Activated CD4-positive, alpha-beta T cell treated with anti-CD3 and anti-CD28 coated beads, Interleukin-2, amount 10 ng/mL, durations not matched to agents 7 days and 5 days (primary cell): ENCODE measurements around the gene CUL2. TPM values are rescaled to one million over a fixed set of nuclear protein-coding genes. Genes with fewer than 3 reads are reported as not detected.

Experiments
- CTCF ChIA-PET: fragments of 350-600 bp; sonication (Branson Sonifier 250); formaldehyde crosslinking; loops from one replicate; lab custom pipeline; 2021; ENCODE audit warnings: antibody characterized with exemption; lab: Charles Lee
- POLR2A ChIA-PET: fragments of 350-600 bp; sonication (Branson Sonifier 250); formaldehyde crosslinking; loops from one replicate; lab custom pipeline; 2021; ENCODE audit warnings: antibody characterized with exemption; lab: Charles Lee
- DNase-seq: peaks from one replicate; pipeline ENCODE4 v3.0.0-alpha.2; 2020
- H3K27ac Mint-ChIP-seq: one replicate; pipeline ENCODE4 v1.8.0; 2021; ENCODE audit warnings: mild to moderate bottlenecking, moderate library complexity, mixed read lengths
- H3K27me3 Mint-ChIP-seq: one replicate; pipeline ENCODE4 v1.8.0; 2021; ENCODE audit warnings: mixed read lengths
- H3K36me3 Mint-ChIP-seq: one replicate; pipeline ENCODE4 v1.8.0; 2021; ENCODE audit warnings: low read depth, mixed read lengths
- H3K4me1 Mint-ChIP-seq: one replicate; pipeline ENCODE4 v1.8.0; 2021; ENCODE audit warnings: mixed read lengths
- H3K4me3 Mint-ChIP-seq: one replicate; pipeline ENCODE4 v1.8.0; 2021; ENCODE audit warnings: mild to moderate bottlenecking, moderate library complexity, mixed read lengths
- H3K9me3 Mint-ChIP-seq: one replicate; pipeline ENCODE4 v1.8.0; 2021; ENCODE audit warnings: mixed read lengths
- microRNA-seq: library from miRNA; unstranded; fragments of <30 nt; microRNA quantifications from one replicate; pipeline ENCODE4 v1.2.0, GENCODE V29; 2021; ENCODE audit warnings: borderline microRNAs expressed, borderline replicate concordance
- total RNA-seq, 2 experiments: library from RNA; stranded (reverse); gene quantifications; one replicate each; pipeline ENCODE4 v1.2.3, GENCODE V29; 2021

CUL2 gene
- total RNA-seq, 2 experiments from 2014 or later: 37.1 to 45.8 TPM

- no peak for DNase-seq
- no peaks in the 10 kb centered on the region for H3K27me3 Mint-ChIP-seq
- CTCF ChIA-PET: interaction anchor here (0.9 kb wide), 1 partner anchor 27 kb away, joined by 4 read pairs; no protein-coding TSS in a partner anchor
- no peaks in the 10 kb centered on the region for H3K9me3 Mint-ChIP-seq
- H3K4me1 Mint-ChIP-seq: no peaks in the 10 kb centered on the region
- H3K27ac Mint-ChIP-seq: no peak overlapping the region
- H3K4me3 Mint-ChIP-seq: no peak overlapping the region
- H3K36me3 Mint-ChIP-seq: no peaks in the 10 kb centered on the region
- POLR2A ChIA-PET: no interaction called here
These were observed 122.7 kb downstream of the CUL2 start for GRCh38 chr10:34967335-34967880.

- POLR2A ChIA-PET: no interaction called here
- H3K27ac Mint-ChIP-seq: no peak overlapping the region
- H3K4me1 Mint-ChIP-seq: no peaks in the 10 kb centered on the region
- no peaks in the 10 kb centered on the region for H3K36me3 Mint-ChIP-seq
- no peaks in the 10 kb centered on the region for H3K27me3 Mint-ChIP-seq
- no peaks in the 10 kb centered on the region for H3K9me3 Mint-ChIP-seq
- H3K4me3 Mint-ChIP-seq: no peak overlapping the region
- CTCF ChIA-PET: interaction anchor here (0.5 to 0.9 kb wide), 3 partner anchors 28 to 1054 kb away, joined by 3 to 4 read pairs (median 4); no protein-coding TSS in a partner anchor
- DNase-seq: no peak
These were observed 123.7 kb downstream of the CUL2 start for GRCh38 chr10:34966451-34966850.

GRCh38 chr10:34966040-34966439, 124.1 kb downstream of the CUL2 start:
- H3K4me1 Mint-ChIP-seq: no peaks in the 10 kb centered on the region
- no peaks in the 10 kb centered on the region for H3K9me3 Mint-ChIP-seq
- ChIA-PET POLR2A (no interaction called here), CTCF (interaction anchor here (0.5 to 0.6 kb wide), 2 partner anchors 160 to 1054 kb away, joined by 3 to 4 read pairs; no protein-coding TSS in a partner anchor)
- DNase-seq: no peak
- H3K4me3 Mint-ChIP-seq: no peak overlapping the region
- H3K27me3 Mint-ChIP-seq: no peaks in the 10 kb centered on the region
- H3K36me3 Mint-ChIP-seq: no peaks in the 10 kb centered on the region
- no peak overlapping the region for H3K27ac Mint-ChIP-seq

- DNase-seq: no peak
- CTCF ChIA-PET: no interaction called here
- Mint-ChIP-seq H3K36me3 (no peaks in the 10 kb centered on the region), H3K27ac (no peak overlapping the region), H3K9me3 (no peaks in the 10 kb centered on the region), H3K4me3 (no peak overlapping the region), H3K4me1 (no peaks in the 10 kb centered on the region), H3K27me3 (no peaks in the 10 kb centered on the region)
- POLR2A ChIA-PET: no interaction called here
These were observed 125.9 kb downstream of the CUL2 start for GRCh38 chr10:34964166-34964800.

GRCh38 chr10:34962866-34963265, 127.3 kb downstream of the CUL2 start:
- ChIA-PET CTCF (interaction anchor here (0.6 kb wide), 1 partner anchor 546 kb away, joined by 3 read pairs; no protein-coding TSS in a partner anchor), POLR2A (no interaction called here)
- Mint-ChIP-seq H3K27ac (no peak overlapping the region), H3K36me3 (no peaks in the 10 kb centered on the region), H3K27me3 (no peaks in the 10 kb centered on the region), H3K9me3 (no peaks in the 10 kb centered on the region), H3K4me3 (no peak overlapping the region), H3K4me1 (no peaks in the 10 kb centered on the region)
- no peak for DNase-seq

GRCh38 chr10:34960983-34961382, 129.2 kb downstream of the CUL2 start:
- Mint-ChIP-seq H3K27ac (no peak overlapping the region), H3K36me3 (no peaks in the 10 kb centered on the region), H3K4me3 (no peak overlapping the region), H3K4me1 (no peaks in the 10 kb centered on the region), H3K27me3 (no peaks in the 10 kb centered on the region), H3K9me3 (no peaks in the 10 kb centered on the region)
- no peak for DNase-seq
- POLR2A ChIA-PET: no interaction called here
- CTCF ChIA-PET: interaction anchor here (0.7 kb wide), 1 partner anchor 248 kb away, joined by 3 read pairs; no protein-coding TSS in a partner anchor

- no peaks in the 10 kb centered on the region for H3K9me3 Mint-ChIP-seq
- H3K4me3 Mint-ChIP-seq: no peak overlapping the region
- POLR2A ChIA-PET: no interaction called here
- no peak overlapping the region for H3K27ac Mint-ChIP-seq
- no peaks in the 10 kb centered on the region for H3K36me3 Mint-ChIP-seq
- H3K4me1 Mint-ChIP-seq: no peaks in the 10 kb centered on the region
- CTCF ChIA-PET: interaction anchor here (0.6 to 0.7 kb wide), 2 partner anchors 158 to 311 kb away, joined by 3 read pairs; no protein-coding TSS in a partner anchor
- no peaks in the 10 kb centered on the region for H3K27me3 Mint-ChIP-seq
- no peak for DNase-seq
These were observed 130.4 kb downstream of the CUL2 start for GRCh38 chr10:34959786-34960185.

GRCh38 chr10:34959321-34959720, 130.8 kb downstream of the CUL2 start:
- no peaks in the 10 kb centered on the region for H3K9me3 Mint-ChIP-seq

More at GRCh38 chr10:34959321-34959720, 130.8 kb downstream of the CUL2 start:
- ChIA-PET POLR2A (no interaction called here), CTCF (interaction anchor here (0.6 to 0.7 kb wide), 2 partner anchors 158 to 310 kb away, joined by 3 read pairs; no protein-coding TSS in a partner anchor)
- H3K27ac Mint-ChIP-seq: no peak overlapping the region
- H3K36me3 Mint-ChIP-seq: no peaks in the 10 kb centered on the region
- H3K27me3 Mint-ChIP-seq: no peaks in the 10 kb centered on the region
- DNase-seq: no peak
- H3K4me3 Mint-ChIP-seq: no peak overlapping the region
- no peaks in the 10 kb centered on the region for H3K4me1 Mint-ChIP-seq

Small RNA genes lying within 50 kb of the gene (microRNA-seq; reads per million reads assigned to microRNA genes)
- gene MIR3611: 17.5 reads per million, percentile 48 among the genes with 10 or more reads in this experiment

Other genes with a start within 250 kb of the CUL2 start
- 10 to 100 TPM; 48.7 to 51.6 TPM for gene CREM, start 36.5 kb upstream of the CUL2 start, total RNA-seq
- 10 to 100 TPM; 67.4 to 76.4 TPM for gene CCNY, start 246.2 kb upstream of the CUL2 start, total RNA-seq